Activated gamma-delta T cell (primary cell): Measurements from ENCODE around the gene ARHGAP24.
"Not testable (repeated sequence)": the region's sequence is repeated elsewhere in the genome, so short reads cannot be mapped to it uniquely, and the experiment has no call there.

Source experiments
- DNase-seq: peaks from one replicate; lab custom pipeline; 2025; lab: John Stamatoyannopoulos, UW

Gene ARHGAP24

GRCh38 chr4:85956293-85956945, 481.5 kb downstream of the ARHGAP24 start:
- DNase-seq: no peak

GRCh38 chr4:85961887-85962286, 486.9 kb downstream of the ARHGAP24 start:
- DNase-seq: no peak

GRCh38 chr4:85963231-85963630, 488.3 kb downstream of the ARHGAP24 start:
- no peak for DNase-seq

GRCh38 chr4:85964298-85964697, 489.3 kb downstream of the ARHGAP24 start:
- no peak for DNase-seq

GRCh38 chr4:85965017-85965416, 490.1 kb downstream of the ARHGAP24 start:
- not testable (repeated sequence) for DNase-seq

GRCh38 chr4:85965529-85965928, 490.6 kb downstream of the ARHGAP24 start:
- no peak for DNase-seq

- no peak for DNase-seq
Observed at GRCh38 chr4:85966373-85966772, 491.4 kb downstream of the ARHGAP24 start.

- DNase-seq: no peak
Observed at GRCh38 chr4:85967872-85968271, 492.9 kb downstream of the ARHGAP24 start.

GRCh38 chr4:85968945-85969819, 494.2 kb downstream of the ARHGAP24 start:
- no peak for DNase-seq

- DNase-seq: no peak
Observed at GRCh38 chr4:85970535-85970934, 495.6 kb downstream of the ARHGAP24 start.

GRCh38 chr4:85979276-85979675, 504.3 kb downstream of the ARHGAP24 start:
- DNase-seq: no peak

GRCh38 chr4:85986266-85986665, 511.3 kb downstream of the ARHGAP24 start:
- DNase-seq: no peak

- no peak for DNase-seq
Observed at GRCh38 chr4:85993641-85994040, 518.7 kb downstream of the ARHGAP24 start.

- DNase-seq: no peak
Observed at GRCh38 chr4:85994576-85994975, 519.6 kb downstream of the ARHGAP24 start.

GRCh38 chr4:85995361-85995760, 520.4 kb downstream of the ARHGAP24 start:
- no peak for DNase-seq

- DNase-seq: no peak
Observed at GRCh38 chr4:86001591-86001990, 526.6 kb downstream of the ARHGAP24 start.

- DNase-seq: no peak
Observed at GRCh38 chr4:86004030-86004429, 529.1 kb downstream of the ARHGAP24 start.

GRCh38 chr4:86006057-86006456, 531.1 kb downstream of the ARHGAP24 start:
- DNase-seq: no peak

- DNase-seq: no peak
Observed at GRCh38 chr4:86007042-86007441, 532.1 kb downstream of the ARHGAP24 start.

GRCh38 chr4:86011117-86011516, 536.2 kb downstream of the ARHGAP24 start:
- DNase-seq: no peak

GRCh38 chr4:86013621-86014020, 538.7 kb downstream of the ARHGAP24 start:
- no peak for DNase-seq

- no peak for DNase-seq
Observed at GRCh38 chr4:86014599-86014998, 539.6 kb downstream of the ARHGAP24 start.
